Measurements from ENCODE around the gene FBXL4.
A peak's percentile ranks its signal among the peaks of the same experiment; 100 is the strongest.

The FBXL4 gene

GRCh38 chr6:98974309-98974708 lies 26.6 kb upstream of the FBXL4 start:
- Mint-ChIP-seq H3K27me3 (ENCODE audit: low read depth) (no peaks in the 10 kb centered on the region), H3K4me1 (no peaks in the 10 kb centered on the region), H3K27ac (no peak overlapping the region), H3K9me3 (no peaks in the 10 kb centered on the region), H3K36me3 (ENCODE audit: low read depth) (no peaks in the 10 kb centered on the region), H3K4me3 (no peak overlapping the region)
- TF ChIP-seq CTCF (IDR thresholded peaks at IDR 0.05; ENCODE audit: unreplicated experiment in 3 of 3) = no peak

- H3K27me3 Mint-ChIP-seq (ENCODE audit: low read depth) = no peaks in the 10 kb centered on the region
- H3K9me3 Mint-ChIP-seq = no peaks in the 10 kb centered on the region
- H3K4me3 Mint-ChIP-seq = no peak overlapping the region
- H3K27ac Mint-ChIP-seq = no peak overlapping the region
- H3K36me3 Mint-ChIP-seq (ENCODE audit: low read depth) = no peaks in the 10 kb centered on the region
- no peak for TF ChIP-seq CTCF (IDR thresholded peaks at IDR 0.05; ENCODE audit: unreplicated experiment in 3 of 3)
- H3K4me1 Mint-ChIP-seq = no peaks in the 10 kb centered on the region
Observed at GRCh38 chr6:98973571-98973970, 25.8 kb upstream of the FBXL4 start.

- no peak overlapping the region for H3K27ac Mint-ChIP-seq
- H3K27me3 Mint-ChIP-seq (ENCODE audit: low read depth) = no peaks in the 10 kb centered on the region
- no peak for TF ChIP-seq CTCF (IDR thresholded peaks at IDR 0.05; ENCODE audit: unreplicated experiment in 3 of 3)
- H3K36me3 Mint-ChIP-seq (ENCODE audit: low read depth) = no peaks in the 10 kb centered on the region
- no peaks in the 10 kb centered on the region for H3K9me3 Mint-ChIP-seq
- no peak overlapping the region for H3K4me3 Mint-ChIP-seq
- no peaks in the 10 kb centered on the region for H3K4me1 Mint-ChIP-seq
Observed at GRCh38 chr6:98971303-98971702, 23.6 kb upstream of the FBXL4 start.

GRCh38 chr6:98970469-98970868 lies 22.7 kb upstream of the FBXL4 start:
- no peak for TF ChIP-seq CTCF (IDR thresholded peaks at IDR 0.05; ENCODE audit: unreplicated experiment in 3 of 3)
- Mint-ChIP-seq H3K27ac (no peak overlapping the region), H3K27me3 (ENCODE audit: low read depth) (no peaks in the 10 kb centered on the region), H3K9me3 (no peaks in the 10 kb centered on the region), H3K36me3 (ENCODE audit: low read depth) (no peaks in the 10 kb centered on the region), H3K4me3 (no peak overlapping the region), H3K4me1 (no peaks in the 10 kb centered on the region)

- Mint-ChIP-seq H3K27me3 (ENCODE audit: low read depth) (no peaks in the 10 kb centered on the region), H3K36me3 (ENCODE audit: low read depth) (no peaks in the 10 kb centered on the region), H3K4me3 (no peak overlapping the region), H3K4me1 (no peaks in the 10 kb centered on the region), H3K27ac (no peak overlapping the region), H3K9me3 (no peaks in the 10 kb centered on the region)
- TF ChIP-seq CTCF (IDR thresholded peaks at IDR 0.05; ENCODE audit: unreplicated experiment in 3 of 3) = no peak
Observed at GRCh38 chr6:98967616-98968015, 19.9 kb upstream of the FBXL4 start.

GRCh38 chr6:98959631-98960030 lies 11.9 kb upstream of the FBXL4 start:
- Mint-ChIP-seq H3K4me3 (no peak overlapping the region), H3K27me3 (ENCODE audit: low read depth) (no peaks in the 10 kb centered on the region), H3K27ac (peak overlapping the region in 1 of 3 experiments; percentile 77), H3K9me3 (no peaks in the 10 kb centered on the region), H3K36me3 (ENCODE audit: low read depth) (no peaks in the 10 kb centered on the region), H3K4me1 (no peaks in the 10 kb centered on the region)
- TF ChIP-seq CTCF (IDR thresholded peaks at IDR 0.05; ENCODE audit: unreplicated experiment in 3 of 3) = no peak
